HG03108 (cell line): ENCODE results near the gene CLIP1.
"Not testable (repeated sequence)": the region's sequence is repeated elsewhere in the genome, so short reads cannot be mapped to it uniquely, and the experiment has no call there.

ENCODE experiments used
- ATAC-seq: cut with Tn5 transposase; IDR thresholded peaks from one replicate; pipeline ENCODE4 v1.9.1; 2021; ENCODE audit warnings: moderate library complexity; ENCODE audit not compliant: unreplicated experiment

CLIP1 gene

GRCh38 chr12:122437656-122438121, 15.2 kb upstream of the CLIP1 start:
- no peak for ATAC-seq

DNA sequence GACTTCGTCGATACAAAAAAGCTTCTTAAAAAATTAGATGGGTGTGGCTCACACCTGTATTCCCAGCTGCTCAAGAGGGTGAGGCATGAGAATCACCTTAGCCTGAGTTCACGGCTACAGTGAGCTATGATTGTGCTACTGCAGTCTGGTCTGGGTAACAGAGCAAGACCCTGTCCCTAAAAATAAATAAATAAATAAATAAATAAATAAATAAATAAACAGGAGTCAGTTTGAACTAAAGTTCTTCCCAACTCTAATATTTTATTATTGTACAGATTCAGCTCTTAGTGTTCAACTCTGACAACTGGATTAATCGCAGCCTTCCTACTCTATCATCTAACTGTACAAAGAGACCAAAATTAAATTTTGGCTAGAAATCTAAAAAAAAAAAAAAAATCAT, 12.7 kb upstream of the CLIP1 start:
- ATAC-seq = no peak

GRCh38 chr12:122429043-122429442, 6.6 kb upstream of the CLIP1 start:
- ATAC-seq = not testable (repeated sequence)

GRCh38 chr12:122427403-122427802, 4.9 kb upstream of the CLIP1 start:
- no peak for ATAC-seq

DNA sequence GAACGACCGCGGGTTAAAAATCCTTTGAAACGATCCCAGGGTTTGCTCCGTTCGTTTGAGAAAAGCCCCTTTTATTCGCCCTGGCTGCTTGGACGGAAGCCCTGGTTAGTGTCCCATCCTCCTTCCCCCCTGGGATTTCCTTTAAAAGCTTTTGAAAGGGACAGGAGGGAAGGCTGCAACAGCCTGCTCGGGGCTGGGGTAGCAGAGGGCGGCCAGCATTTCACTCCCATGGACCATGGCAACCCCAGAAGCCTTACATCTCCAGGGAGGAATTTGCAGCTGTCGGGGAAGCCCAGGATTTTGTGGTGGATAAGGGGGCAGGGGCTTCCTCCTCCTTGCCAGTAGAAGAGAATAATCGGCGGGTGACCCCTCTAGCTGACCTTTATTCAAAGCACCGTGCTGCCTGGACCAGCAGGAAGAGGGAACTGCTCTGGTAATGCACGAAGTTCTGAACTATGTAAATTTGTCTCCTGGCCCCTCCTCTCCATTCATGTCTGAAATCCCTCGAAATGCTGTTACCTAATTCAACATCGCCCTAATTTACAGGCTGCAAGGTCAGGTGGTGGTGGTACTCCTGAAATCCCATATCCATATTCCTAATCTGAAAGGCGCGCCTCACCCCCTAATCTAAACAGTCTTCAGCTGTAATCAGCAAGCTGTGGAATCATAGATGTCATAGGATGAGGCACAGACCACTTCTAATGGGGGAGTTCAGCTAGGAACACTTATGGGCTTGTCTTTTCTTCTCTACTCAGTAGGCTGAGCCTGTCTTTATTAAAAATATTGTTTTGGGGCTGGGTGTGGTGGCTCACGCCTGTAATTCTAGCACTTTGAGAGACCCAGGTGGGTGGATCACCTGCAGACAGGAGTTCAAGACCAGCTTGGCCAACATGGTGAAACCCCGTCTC, 1.0 kb upstream of the CLIP1 start:
- no peak for ATAC-seq

- no peak for ATAC-seq
Measured at GRCh38 chr12:122422730-122423257, 325 bp upstream of the CLIP1 start.

DNA sequence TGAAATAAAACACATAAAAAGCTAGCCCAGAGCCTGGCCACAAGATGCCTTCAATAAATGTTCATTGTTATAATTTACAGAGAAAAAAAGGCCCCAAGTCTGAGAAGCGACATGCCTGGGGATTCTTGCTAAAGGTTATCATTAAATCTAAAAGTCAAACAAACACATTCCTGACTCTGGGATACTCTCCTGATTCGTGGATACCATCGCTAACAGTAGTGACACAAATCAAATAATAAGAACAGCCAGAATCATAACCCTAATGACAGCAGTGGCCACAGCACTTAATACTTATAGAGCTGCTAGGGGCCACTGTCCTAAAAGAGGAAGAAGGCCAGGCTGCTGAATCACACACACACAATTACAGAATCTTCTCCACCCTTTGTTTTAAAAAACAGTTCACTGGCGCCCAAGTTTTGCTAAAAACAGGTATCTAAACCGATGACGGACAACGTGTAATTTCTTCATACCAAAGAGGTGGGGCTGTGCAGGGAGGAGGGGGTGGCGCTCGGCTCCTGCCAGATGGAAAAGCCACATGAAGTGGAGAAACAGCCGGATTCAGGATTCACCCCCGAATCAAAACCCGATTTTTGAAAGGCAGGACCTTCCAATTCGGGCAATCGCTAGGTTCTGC, 1.2 kb downstream of the CLIP1 start:
- ATAC-seq = no peak

DNA sequence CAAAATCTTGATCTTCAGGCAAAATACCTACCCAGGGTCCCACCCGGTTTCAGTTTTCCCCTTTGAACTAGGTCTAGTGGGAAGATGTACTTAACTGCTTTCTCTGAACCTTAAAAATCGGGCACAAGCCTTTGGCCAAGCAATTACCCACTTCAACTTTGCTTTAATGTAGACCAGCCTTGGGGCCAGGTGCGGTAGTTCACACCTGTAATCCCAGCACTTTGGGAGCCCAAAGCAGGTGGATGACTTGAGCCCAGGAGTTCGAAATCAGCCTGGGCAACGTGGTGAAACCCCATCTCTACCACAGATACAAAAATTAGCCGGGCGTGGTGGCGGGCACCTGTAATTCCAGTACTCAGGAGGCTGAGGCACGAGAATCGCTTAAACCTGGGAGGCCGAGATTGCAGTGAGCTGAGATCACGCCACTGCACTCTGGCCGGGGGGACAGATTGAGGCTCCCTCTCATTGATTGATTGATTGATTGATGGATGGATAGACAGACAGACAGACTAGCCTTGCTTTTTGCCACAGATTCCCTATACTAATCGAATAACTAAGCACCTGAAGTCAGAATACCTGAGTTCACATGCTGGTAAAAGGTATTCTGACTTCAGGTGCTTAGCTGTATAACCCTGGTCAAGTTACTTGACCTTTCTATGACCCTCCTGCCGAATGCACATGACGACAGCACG, 1.9 kb downstream of the CLIP1 start:
- ATAC-seq = no peak

GRCh38 chr12:122419094-122419493, 3.4 kb downstream of the CLIP1 start:
- ATAC-seq = not testable (repeated sequence)

- not testable (repeated sequence) for ATAC-seq
Measured at GRCh38 chr12:122415665-122416064, 6.8 kb downstream of the CLIP1 start.

DNA sequence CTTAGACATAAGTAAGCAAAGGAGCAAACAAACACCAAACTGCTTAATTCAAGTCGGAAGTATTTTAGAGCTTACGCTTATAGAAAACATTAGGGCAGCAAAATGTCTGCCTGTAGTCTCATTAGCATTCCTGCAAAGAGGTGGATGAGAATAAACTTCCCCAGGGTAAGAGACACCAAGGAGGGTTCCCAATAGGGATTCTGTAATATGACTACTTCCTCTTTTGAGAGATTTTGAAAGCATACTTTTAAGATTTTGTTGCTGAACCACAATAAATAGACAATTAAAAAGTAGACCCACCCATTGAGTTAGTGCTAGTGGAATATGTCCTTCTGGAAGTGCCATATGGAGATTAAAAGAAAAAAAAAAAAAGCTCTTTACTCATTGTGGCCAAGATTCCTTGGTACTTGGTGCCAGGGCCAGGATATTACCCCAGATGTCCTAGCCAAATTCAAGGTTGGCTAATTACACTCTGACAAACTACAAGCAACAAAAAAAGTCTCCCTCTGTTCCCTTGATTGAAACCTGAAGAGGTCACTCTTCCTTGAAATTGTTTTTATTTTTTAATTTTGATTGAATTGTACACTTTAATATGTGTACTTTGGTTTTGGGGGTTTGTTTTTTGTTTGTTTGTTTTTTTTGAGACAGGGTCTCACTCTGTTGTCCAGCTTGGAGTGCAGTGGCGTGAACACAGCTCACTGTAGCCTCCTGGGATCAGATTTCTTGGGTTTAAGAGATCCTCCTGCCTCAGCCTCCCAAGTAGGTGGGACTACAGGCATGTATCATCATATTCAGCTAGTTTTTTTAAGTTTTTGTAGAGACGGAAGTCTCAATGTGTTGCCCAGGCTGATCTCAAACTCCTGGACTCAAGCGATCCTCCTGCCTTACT, 8.7 kb downstream of the CLIP1 start:
- no peak for ATAC-seq

DNA sequence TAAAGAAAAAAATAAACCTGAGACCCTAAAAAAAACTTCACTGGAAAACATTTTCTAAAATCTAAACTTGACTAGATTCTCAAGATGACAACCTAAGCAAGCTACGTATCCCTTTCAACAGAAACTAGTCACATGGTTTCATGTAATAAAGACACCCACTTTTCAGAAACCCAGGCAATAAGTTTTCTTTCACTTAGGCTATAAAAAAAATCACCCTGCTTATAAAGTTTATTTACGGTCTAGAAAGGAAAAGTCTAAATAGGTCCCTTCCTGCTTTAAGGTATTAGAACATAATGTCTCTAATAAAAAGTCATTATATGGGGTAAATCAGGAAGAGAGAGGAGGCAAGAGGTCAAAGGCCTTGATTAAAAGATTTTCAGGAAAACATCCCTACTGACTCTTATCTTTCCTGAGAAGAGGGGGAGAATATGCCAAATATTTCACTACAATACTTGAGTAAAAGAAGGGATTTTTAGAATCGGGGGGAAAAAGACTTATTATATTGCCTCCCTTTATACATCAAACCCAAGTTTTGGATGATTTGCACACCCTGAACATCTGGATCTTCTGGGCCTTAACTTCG, 9.5 kb downstream of the CLIP1 start:
- no peak for ATAC-seq

GRCh38 chr12:122411537-122411936, 10.9 kb downstream of the CLIP1 start:
- ATAC-seq = no peak

GRCh38 chr12:122407208-122407607, 15.3 kb downstream of the CLIP1 start:
- no peak for ATAC-seq

- ATAC-seq = no peak
Measured at GRCh38 chr12:122406701-122407164, 15.7 kb downstream of the CLIP1 start.

DNA sequence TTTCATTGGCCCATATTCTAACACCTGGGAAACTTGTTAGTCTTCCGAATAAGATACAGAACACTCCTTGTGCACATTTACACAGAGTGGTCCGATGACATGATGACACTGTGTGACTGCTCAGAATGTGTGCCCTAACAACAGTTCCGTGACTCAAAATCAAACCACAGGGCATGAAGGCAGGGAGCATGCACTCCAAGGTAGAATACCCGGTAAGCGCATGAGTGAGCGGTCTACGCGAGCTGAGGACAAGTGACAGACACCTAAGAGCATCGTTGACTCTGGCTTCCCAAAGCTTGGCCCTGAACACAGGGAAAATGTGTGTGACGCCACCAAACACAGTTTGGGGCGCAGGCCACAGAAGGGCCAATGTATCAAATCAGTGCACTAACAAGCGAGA, 18.6 kb downstream of the CLIP1 start:
- no peak for ATAC-seq

GRCh38 chr12:122403115-122403770, 19.2 kb downstream of the CLIP1 start:
- ATAC-seq = no peak

DNA sequence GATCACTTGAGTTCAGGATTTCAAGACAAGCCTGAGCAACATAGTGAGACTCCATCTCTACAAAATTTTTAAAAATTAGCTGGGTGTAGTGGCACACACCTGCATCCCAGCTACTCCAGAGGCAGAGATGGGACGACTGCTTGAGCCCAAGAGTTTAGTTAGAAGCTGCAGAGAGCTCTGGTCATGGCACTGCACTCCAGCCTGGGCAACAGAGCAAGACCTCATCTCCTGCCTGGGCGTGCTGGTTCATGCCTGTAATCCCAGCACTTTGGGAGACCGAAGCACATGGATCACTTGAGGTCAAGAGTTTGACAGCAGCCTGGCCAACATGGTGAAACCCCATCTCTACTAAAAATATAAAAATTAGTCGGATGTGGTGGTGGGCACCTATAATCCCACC, 20.2 kb downstream of the CLIP1 start:
- ATAC-seq = no peak

DNA sequence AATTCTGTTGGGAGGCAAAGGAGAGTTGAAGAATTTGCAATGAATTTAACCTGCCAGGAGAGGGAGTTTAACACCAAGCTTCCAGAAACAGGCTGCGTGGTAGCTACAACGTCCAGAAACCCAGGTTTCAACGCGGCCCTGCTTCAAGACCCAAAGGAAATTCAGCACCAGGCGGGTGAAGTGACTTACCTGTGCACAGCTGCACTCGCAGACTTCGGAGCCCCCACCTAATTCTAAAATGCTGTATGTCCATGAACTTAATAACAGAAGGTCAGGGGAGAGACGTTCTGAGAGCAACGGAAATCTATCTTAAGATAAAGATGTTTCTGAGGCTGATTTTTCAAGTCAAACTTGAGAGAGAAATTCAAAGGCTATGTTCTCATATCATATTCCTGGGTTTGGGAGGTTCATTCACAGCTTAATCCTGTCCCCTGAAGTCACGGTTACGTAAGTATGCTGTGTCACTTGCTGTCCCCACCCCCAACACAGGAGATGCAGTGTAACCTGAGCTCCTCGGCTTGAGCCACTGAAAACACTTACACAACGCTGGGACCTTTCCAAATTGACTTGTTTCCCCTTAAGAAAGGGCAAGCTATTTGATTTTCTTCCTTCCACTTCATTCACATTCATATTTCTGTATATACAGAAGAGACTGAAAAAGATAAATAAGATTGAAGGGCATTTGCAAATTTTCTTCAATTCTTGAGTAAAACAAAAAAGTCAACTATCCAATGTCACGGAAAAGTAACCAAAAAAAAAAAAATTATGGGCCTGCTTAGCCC, 22.7 kb downstream of the CLIP1 start:
- no peak for ATAC-seq
